ENCODE data around the gene RAPGEF4. TPM values are rescaled to one million over a fixed set of nuclear protein-coding genes. Genes with fewer than 3 reads are reported as not detected.

The RAPGEF4 gene
- total RNA-seq, 1 experiment from 2014 or later: 2.2 TPM

DNA sequence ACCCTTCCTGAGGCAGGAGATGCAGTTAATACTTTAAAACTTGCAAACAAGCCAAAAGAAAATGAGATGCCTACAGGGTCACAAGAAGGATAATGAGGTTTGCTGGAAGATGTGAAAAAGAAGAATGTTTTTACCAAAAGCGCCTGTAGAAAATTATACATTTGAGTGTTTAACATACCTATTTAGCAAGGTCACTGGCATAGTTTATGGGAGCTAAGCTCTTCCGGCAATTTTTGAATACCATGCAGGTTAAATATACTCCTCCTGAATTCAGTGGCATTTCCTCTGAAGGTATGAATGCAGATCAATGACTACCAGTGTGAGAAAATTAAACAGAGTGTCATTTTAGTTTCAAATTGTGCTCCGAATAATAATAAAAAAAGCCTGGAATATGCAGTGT, 318.8 kb downstream of the RAPGEF4 start:
- POLR2A ChIA-PET: no interaction called here
- H3K27ac Mint-ChIP-seq: no peak overlapping the region
- H3K4me1 Mint-ChIP-seq: peaks cover 3% of the 10 kb centered on the region
- no peaks in the 10 kb centered on the region for H3K36me3 Mint-ChIP-seq
- peaks cover 5% of the 10 kb centered on the region; the same call in 1 of the 2 replicates for H3K27me3 Mint-ChIP-seq (ENCODE audit: low read depth)
- ATAC-seq (no peak), DNase-seq (ENCODE audit: low spot score) (no peak)
- H3K9me3 Mint-ChIP-seq: peaks cover 5% of the 10 kb centered on the region
- TF ChIP-seq ZNF219 (CRISPR knock-in tag; IDR thresholded peaks at IDR 0.05; ENCODE audit: borderline replicate concordance): no peak
- no peak for TF ChIP-seq EMX1 (CRISPR knock-in tag; IDR thresholded peaks at IDR 0.05)
- no peak for TF ChIP-seq CBFB (CRISPR knock-in tag; IDR thresholded peaks at IDR 0.05; ENCODE audit: low read depth)
- no peak for TF ChIP-seq ZNF423 (CRISPR knock-in tag; IDR thresholded peaks at IDR 0.05)
- TF ChIP-seq FOXP1 (CRISPR knock-in tag; IDR thresholded peaks at IDR 0.05; ENCODE audit: borderline replicate concordance): no peak
- TF ChIP-seq, protein P1, sequence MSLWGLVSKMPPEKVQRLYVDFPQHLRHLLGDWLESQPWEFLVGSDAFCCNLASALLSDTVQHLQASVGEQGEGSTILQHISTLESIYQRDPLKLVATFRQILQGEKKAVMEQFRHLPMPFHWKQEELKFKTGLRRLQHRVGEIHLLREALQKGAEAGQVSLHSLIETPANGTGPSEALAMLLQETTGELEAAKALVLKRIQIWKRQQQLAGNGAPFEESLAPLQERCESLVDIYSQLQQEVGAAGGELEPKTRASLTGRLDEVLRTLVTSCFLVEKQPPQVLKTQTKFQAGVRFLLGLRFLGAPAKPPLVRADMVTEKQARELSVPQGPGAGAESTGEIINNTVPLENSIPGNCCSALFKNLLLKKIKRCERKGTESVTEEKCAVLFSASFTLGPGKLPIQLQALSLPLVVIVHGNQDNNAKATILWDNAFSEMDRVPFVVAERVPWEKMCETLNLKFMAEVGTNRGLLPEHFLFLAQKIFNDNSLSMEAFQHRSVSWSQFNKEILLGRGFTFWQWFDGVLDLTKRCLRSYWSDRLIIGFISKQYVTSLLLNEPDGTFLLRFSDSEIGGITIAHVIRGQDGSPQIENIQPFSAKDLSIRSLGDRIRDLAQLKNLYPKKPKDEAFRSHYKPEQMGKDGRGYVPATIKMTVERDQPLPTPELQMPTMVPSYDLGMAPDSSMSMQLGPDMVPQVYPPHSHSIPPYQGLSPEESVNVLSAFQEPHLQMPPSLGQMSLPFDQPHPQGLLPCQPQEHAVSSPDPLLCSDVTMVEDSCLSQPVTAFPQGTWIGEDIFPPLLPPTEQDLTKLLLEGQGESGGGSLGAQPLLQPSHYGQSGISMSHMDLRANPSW (CRISPR knock-in tag; conservative IDR thresholded peaks at IDR 0.05; ENCODE audit: low read depth): no peak
- no peak for TF ChIP-seq MYBL2 (CRISPR knock-in tag; IDR thresholded peaks at IDR 0.05)
- TF ChIP-seq, protein P2, sequence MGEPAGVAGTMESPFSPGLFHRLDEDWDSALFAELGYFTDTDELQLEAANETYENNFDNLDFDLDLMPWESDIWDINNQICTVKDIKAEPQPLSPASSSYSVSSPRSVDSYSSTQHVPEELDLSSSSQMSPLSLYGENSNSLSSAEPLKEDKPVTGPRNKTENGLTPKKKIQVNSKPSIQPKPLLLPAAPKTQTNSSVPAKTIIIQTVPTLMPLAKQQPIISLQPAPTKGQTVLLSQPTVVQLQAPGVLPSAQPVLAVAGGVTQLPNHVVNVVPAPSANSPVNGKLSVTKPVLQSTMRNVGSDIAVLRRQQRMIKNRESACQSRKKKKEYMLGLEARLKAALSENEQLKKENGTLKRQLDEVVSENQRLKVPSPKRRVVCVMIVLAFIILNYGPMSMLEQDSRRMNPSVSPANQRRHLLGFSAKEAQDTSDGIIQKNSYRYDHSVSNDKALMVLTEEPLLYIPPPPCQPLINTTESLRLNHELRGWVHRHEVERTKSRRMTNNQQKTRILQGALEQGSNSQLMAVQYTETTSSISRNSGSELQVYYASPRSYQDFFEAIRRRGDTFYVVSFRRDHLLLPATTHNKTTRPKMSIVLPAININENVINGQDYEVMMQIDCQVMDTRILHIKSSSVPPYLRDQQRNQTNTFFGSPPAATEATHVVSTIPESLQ (CRISPR knock-in tag; IDR thresholded peaks at IDR 0.05): no peak
- no peak for TF ChIP-seq GABPB1 (CRISPR knock-in tag; IDR thresholded peaks at IDR 0.05)
- TF ChIP-seq NFYB (CRISPR knock-in tag; conservative IDR thresholded peaks at IDR 0.05; ENCODE audit: low read depth): no peak
- no peak for TF ChIP-seq ZNF416 (CRISPR knock-in tag; IDR thresholded peaks at IDR 0.05)
- H3K4me3 Mint-ChIP-seq: no peak overlapping the region
- CTCF ChIA-PET: no interaction called here

DNA sequence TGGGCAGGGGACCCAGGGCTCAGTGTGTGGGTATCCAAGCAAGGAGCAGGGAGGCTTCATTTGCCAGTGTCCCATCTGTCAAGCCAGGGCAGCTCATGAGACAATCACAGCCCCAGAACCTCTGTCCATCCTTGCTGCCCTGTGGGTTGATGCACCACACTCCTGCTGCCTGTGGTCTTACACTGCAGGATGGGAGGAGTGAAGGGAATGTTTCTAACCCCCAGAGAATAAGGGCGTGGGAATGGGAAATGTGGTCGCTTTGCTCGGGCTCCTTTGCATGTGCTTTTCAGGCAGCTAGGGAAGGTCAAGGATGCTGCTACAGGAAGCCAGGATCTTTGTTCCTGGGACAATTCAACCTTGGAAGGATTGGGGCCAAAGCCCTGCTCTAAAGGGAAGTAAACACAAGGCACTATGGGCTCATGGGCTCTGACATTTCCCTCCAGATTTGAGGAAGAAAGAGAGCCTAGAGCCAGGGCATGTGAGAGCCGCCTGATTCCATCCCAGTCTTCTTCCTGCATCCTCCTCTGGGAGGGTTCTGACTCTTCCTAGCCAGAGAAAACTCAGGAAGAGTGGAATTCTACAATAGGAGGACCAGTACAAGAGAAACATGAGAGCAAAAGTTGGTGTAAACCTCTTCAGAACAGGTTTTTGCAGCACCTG, 321.2 kb downstream of the RAPGEF4 start:
- Mint-ChIP-seq H3K9me3 (peaks cover 5% of the 10 kb centered on the region), H3K27me3 (ENCODE audit: low read depth) (peaks cover 5% of the 10 kb centered on the region; the same call in 1 of the 2 replicates), H3K27ac (no peak overlapping the region), H3K36me3 (no peaks in the 10 kb centered on the region), H3K4me1 (peaks cover 3% of the 10 kb centered on the region), H3K4me3 (no peak overlapping the region)
- no peak for TF ChIP-seq JAZF1 (CRISPR knock-in tag; IDR thresholded peaks at IDR 0.05)
- TF ChIP-seq, protein P3, sequence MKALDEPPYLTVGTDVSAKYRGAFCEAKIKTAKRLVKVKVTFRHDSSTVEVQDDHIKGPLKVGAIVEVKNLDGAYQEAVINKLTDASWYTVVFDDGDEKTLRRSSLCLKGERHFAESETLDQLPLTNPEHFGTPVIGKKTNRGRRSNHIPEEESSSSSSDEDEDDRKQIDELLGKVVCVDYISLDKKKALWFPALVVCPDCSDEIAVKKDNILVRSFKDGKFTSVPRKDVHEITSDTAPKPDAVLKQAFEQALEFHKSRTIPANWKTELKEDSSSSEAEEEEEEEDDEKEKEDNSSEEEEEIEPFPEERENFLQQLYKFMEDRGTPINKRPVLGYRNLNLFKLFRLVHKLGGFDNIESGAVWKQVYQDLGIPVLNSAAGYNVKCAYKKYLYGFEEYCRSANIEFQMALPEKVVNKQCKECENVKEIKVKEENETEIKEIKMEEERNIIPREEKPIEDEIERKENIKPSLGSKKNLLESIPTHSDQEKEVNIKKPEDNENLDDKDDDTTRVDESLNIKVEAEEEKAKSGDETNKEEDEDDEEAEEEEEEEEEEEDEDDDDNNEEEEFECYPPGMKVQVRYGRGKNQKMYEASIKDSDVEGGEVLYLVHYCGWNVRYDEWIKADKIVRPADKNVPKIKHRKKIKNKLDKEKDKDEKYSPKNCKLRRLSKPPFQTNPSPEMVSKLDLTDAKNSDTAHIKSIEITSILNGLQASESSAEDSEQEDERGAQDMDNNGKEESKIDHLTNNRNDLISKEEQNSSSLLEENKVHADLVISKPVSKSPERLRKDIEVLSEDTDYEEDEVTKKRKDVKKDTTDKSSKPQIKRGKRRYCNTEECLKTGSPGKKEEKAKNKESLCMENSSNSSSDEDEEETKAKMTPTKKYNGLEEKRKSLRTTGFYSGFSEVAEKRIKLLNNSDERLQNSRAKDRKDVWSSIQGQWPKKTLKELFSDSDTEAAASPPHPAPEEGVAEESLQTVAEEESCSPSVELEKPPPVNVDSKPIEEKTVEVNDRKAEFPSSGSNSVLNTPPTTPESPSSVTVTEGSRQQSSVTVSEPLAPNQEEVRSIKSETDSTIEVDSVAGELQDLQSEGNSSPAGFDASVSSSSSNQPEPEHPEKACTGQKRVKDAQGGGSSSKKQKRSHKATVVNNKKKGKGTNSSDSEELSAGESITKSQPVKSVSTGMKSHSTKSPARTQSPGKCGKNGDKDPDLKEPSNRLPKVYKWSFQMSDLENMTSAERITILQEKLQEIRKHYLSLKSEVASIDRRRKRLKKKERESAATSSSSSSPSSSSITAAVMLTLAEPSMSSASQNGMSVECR (CRISPR knock-in tag; IDR thresholded peaks at IDR 0.05; ENCODE audit: borderline replicate concordance): no peak
- no peak for TF ChIP-seq FOXP1 (CRISPR knock-in tag; IDR thresholded peaks at IDR 0.05; ENCODE audit: borderline replicate concordance)
- TF ChIP-seq, protein P4, sequence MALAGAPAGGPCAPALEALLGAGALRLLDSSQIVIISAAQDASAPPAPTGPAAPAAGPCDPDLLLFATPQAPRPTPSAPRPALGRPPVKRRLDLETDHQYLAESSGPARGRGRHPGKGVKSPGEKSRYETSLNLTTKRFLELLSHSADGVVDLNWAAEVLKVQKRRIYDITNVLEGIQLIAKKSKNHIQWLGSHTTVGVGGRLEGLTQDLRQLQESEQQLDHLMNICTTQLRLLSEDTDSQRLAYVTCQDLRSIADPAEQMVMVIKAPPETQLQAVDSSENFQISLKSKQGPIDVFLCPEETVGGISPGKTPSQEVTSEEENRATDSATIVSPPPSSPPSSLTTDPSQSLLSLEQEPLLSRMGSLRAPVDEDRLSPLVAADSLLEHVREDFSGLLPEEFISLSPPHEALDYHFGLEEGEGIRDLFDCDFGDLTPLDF (CRISPR knock-in tag; IDR thresholded peaks at IDR 0.05): no peak
- TF ChIP-seq, protein P2 (CRISPR knock-in tag; IDR thresholded peaks at IDR 0.05): no peak
- TF ChIP-seq ZNF121 (CRISPR knock-in tag; IDR thresholded peaks at IDR 0.05): no peak
- no peak for TF ChIP-seq SP1 (CRISPR knock-in tag; conservative IDR thresholded peaks at IDR 0.05)
- TF ChIP-seq ZNF232 (CRISPR knock-in tag; IDR thresholded peaks at IDR 0.05): no peak
- TF ChIP-seq JUN (CRISPR knock-in tag; IDR thresholded peaks at IDR 0.05): no peak
- no peak for TF ChIP-seq MXD4 (CRISPR knock-in tag; IDR thresholded peaks at IDR 0.05; ENCODE audit: borderline replicate concordance)
- ChIA-PET CTCF (interaction anchor here (1.2 to 1.4 kb wide), 2 partner anchors 12 to 34 kb away, joined by 4 read pairs; no protein-coding TSS in a partner anchor), POLR2A (no interaction called here)
- ATAC-seq (no peak), DNase-seq (ENCODE audit: low spot score) (no peak)
